Endothelial cell of hepatic sinusoid (primary cell): ENCODE measurements around the gene ZNF423.

Source experiments
- in situ Hi-C: cut with HindIII; loops from 2 replicates; pipeline ENCODE4 v1.10.0; 2017; ENCODE audit warnings: low sequenced_read_pairs

ZNF423 gene

DNA sequence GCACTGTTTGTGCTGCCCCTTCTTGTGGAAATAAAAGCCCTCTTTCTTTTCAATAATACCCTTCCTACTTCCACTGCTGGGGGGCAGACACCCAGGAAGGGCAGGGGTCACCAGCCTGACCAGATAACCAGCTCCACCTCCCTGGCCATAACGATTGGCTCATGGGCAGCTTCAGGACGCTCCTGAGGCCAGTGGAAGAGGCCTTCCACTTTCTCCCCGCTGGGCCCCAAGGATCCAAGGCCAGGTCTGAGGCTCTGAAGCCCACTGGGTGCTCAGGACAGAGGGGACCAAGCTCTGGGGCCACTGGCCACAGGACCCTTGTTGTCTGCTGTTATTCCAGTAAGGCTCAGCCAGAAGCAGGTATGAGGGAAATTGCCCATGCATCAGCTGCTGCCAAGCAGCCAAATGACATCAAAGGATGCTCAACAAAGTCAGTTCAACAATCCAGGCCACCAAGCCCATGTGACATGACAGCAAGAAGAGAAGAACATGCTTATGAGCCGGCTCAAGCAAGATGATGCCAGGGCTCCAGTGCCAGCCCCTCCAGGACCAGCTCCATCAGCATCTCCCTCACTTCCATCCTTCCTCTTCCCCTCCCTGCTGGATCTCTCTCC is 238.8 kb downstream of the ZNF423 start:
- in situ Hi-C loops, result no loop called here

DNA sequence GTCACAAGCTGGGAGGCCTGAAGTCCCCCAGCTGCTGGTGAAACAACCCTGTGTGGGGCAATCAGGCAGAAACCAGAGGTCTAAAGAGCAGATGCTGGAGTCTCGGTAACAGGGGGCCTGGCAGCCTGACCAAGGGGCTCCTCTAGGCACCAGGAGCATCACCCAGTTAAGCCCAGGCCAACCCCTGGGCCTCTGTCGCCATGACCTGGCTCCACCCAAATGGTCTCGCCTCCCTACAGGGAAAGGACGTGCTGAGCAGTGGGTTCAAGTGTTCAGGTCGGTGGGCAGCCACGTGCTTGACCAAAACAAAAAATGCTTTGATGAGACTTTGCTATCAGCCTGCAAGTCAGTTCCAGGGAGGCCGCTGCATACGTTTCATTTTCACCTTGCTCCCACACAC is 240.3 kb downstream of the ZNF423 start:
- in situ Hi-C loops, result no loop called here

DNA sequence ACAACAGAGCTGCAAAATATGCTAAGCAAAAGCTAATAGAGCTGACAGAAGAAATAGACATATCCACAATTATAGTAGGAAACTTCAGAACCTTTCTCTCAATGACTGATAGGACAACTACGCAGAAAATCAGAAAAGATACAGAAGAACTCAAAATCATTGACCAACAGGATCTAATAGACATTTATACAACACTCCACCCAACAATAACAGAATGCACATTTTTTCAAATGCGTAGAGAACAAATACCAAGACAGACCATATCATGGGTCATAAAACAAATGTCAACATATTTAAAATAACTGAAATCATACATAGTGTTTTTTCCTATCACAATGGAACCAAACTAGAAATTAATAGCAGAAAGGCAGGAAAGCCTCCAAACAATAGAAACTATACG is 244.9 kb downstream of the ZNF423 start:
- in situ Hi-C loops, result no loop called here

DNA sequence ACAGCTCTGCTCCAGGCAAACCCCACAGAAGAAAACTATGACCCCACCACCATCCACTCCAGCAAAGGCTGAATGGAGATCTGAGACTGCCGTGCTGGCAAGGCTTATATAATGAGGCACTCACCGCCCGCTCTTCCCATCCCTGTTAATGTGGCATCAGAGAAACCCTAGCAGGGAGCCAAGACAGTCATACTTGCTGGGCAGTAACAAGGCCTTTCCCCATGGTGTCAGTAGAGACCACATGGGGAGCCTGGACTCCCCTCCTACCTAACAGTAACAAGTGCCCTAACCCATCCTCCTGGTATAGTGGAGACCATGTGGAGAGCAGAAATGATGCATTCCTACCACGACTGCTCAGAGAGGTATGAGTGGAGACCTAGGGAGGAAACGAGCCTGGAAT is 247.1 kb downstream of the ZNF423 start:
- in situ Hi-C loops, result no loop called here

DNA sequence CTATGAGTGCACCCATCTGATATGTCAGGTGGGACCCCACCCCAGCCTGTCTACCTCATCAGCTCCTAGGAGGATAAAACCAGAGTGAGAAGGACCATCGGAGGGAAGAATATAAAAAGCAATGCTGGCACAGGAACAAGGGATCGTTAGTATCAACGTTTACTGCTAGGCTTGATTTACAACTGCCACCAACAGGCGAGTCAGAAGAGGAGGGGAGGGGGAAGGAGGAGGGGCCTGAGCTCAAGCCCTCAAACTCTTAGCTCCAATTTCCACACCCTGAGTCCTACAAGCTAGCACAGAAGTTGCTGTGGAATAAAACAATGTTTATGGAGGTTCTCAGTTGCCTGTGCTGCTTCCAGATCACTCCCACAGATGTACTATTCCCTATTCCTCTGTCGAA is 247.8 kb downstream of the ZNF423 start:
- in situ Hi-C loops, result no loop called here

DNA sequence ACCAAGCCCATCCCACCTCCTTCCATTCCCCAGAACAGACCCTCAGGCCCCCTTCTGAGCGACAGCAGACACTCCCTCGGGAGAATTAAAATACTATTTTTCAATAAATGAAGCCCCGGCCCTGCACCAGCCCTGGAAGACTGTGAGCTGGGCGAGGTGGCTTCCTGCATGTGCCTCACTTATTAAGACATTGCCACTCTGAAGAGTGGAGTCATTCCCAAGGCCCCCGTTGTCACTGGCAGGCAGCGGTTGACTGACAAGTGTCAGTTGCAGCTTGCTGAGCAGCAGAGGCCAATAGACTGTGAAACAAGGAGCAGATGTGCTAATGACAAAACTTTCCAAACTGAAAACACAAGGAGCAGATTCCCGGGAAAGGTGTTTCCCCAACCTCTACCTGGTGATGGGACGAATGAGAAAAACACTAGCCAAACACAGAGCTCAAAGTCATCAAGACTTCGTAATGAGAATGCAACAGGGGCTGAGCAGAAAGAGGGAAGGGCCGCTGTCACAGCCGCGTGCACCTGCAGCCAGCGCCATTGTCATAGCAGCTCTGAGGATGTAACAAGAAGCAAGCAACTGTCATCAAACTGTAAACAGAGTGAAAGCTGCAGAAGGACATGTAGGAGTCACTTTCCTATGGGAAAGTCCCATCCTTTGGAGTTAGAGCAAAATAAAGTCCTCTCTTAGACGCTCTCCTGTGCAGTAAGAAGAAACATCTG is 250.2 kb downstream of the ZNF423 start:
- in situ Hi-C loops, result no loop called here

DNA sequence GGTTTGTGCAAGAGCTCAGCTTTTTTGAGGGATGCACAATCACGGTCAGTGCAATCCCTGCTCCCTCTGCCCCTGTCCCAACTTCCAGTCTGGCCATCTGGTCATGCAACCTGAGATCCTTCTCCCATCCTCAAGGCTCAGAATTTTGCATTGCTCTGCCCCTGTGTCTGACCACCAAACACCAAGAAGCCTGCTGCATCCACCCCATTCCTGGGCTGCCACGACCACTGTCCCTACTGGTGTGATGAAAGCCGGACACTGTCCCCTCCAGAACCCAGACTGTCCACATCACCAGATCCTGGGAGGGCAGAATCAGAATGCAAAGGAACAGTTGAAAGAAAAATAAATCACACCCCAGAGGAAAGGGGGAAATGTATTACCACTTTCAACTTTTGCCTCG is 251.3 kb downstream of the ZNF423 start:
- in situ Hi-C loops, result loop anchor here (5.0 kb wide), 2 partner anchors 52 to 82 kb away; no protein-coding TSS in a partner anchor

DNA sequence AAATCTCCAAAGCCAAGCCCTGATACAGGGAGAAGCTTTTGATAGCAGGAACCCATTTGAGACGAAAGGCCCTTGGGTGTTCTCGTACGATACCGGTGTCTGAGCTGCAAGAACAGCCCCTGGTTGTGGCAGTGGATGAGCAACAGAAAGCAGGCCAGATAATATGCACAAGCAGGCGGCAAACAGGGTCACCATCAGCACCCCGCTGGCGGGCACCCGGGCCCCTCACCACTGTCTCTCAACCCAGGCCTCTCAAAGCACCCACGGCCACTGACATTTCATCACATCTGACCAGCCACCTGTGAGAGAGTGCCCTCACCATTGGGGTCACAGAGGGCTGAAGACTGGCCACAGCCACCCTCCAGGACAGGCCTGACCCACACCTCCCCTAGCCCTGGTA is 252.0 kb downstream of the ZNF423 start:
- in situ Hi-C loops, result loop anchor here (5.0 kb wide), 2 partner anchors 52 to 82 kb away; no protein-coding TSS in a partner anchor

DNA sequence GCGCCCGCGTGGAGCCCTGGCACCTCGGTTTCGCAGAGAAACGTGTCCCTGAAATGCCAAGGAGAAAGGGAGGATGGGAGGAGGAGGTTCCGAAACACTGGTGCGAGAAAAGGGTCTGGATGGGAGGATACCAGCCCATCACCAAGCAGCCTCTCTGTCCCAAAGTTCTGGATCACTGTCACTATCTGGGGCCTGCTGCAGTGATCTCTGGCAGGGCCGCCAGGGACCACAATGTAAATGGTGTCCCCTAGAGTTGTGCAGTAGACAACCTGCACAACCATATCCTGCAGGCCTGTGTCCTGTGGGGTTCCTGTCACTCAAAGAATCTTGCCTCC is 253.0 kb downstream of the ZNF423 start:
- in situ Hi-C loops, result loop anchor here (5.0 kb wide), 2 partner anchors 51 to 81 kb away; no protein-coding TSS in a partner anchor

DNA sequence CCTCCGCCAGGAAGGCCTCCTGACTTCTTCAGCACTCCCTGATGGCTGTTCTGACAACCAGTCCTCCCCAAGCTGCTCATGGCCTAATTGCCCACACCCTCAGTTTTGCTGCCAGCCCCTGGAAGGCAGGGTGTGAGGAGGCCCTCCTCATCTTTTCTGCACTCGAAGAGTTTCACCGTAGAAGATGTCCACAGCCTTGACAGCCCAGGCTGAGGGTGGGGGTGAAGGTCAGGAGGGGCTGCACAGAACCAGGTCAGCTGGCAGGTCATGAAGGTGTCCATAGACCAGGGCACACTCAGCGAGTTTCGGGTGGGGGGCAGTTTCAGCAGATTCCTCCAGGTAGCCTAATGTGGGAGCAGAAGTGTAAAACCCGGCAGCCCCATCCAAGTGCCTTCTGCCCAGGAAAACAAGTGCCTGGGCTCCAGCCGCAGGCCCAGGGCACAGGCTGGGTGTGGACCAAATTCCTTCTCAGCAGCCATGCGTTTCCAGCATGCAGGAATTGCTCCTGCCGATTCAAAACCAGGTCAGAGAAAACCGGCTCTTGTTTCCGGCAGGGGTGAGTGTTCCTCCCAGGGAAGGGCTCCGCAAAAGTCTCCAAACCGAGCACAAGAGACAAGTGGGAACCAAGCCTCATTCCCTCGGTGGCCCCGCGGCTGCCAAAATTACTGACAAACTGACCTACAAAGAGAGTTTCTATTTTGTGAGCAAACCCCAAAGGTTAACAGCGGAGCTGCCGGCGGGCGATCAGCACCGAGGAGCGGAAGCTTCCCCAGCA is 253.5 kb downstream of the ZNF423 start:
- in situ Hi-C loops, result loop anchor here (5.0 kb wide), 2 partner anchors 50 to 80 kb away; no protein-coding TSS in a partner anchor

DNA sequence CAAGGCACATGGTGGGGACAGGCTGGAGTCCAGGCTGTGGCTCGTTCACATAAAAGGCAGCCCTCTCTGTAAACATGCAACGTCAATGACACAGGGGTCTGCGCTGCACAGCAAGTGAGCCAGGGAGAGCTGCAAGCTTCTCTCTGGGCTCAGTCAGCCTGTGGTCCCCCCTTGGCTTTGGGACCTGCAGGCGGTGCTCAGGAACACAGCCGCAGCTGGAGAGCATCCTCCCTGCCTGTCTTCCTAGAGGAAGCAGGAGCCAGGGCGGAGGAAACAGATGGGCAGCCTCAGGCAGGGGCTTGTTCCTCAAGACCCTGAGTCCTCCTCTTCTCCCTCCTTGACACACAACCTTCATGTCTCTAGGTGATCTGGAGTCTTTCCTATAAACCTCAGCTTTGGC is 254.3 kb downstream of the ZNF423 start:
- in situ Hi-C loops, result loop anchor here (5.0 kb wide), 2 partner anchors 49 to 79 kb away; no protein-coding TSS in a partner anchor

DNA sequence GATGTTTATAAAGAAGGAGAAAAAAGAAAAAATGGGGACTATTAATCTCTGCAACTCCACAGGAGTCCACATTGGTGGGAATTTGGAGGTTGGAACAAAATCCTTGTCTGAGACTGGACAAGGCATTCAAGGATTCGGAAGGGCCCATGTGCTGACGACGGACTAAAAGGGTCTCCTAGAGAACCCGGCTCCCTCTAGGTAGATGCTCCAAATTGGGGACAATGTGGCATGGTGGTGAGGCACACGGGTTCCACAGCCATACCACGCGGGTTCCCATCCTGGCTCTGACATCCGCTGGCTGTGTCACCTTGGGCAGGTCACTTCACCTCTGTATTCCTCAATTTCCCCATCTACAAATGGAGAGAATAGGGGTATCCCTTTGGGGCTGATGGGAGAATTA is 254.9 kb downstream of the ZNF423 start:
- in situ Hi-C loops, result loop anchor here (5.0 kb wide), 2 partner anchors 49 to 79 kb away; no protein-coding TSS in a partner anchor

DNA sequence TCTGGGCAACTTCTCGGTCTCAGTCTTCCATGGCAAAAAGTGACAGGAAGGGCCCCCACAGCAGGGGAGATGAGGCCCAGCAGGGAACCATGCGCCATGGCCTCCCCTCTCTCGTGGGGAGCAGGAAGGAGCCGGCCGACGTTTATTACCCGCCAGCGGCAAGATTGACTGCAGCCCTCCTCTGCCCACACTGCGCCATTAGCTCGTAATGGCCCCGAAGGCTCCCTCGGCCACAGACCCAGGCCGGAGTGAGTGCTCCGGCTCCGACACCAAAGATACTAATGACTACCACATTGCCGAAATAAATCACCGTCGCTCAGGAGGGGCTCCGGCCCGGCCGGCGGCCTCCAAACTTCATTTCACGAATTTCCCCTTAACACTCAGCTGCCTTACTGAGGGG is 255.4 kb downstream of the ZNF423 start:
- in situ Hi-C loops, result loop anchor here (5.0 kb wide), 2 partner anchors 48 to 78 kb away; no protein-coding TSS in a partner anchor

DNA sequence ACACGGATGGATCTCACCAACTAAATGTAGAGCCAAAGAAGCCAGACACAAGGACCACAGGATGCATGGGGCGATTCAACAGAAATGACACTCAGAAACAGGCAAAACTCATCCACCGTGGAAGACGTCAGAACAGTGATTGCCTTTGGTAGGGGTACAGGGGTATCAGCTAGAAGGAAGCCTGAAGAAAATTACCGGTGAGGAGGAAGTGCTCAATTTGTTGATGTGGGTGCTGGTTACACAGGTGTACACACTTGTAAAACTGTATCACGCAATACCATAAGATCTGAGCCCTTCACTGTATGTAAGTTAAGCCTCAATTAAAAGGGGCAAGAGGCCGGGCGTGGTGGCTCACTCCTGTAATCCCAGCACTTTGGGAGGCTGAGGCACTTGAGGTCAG is 256.2 kb downstream of the ZNF423 start:
- in situ Hi-C loops, result loop anchor here (5.0 kb wide), 2 partner anchors 47 to 77 kb away; no protein-coding TSS in a partner anchor

DNA sequence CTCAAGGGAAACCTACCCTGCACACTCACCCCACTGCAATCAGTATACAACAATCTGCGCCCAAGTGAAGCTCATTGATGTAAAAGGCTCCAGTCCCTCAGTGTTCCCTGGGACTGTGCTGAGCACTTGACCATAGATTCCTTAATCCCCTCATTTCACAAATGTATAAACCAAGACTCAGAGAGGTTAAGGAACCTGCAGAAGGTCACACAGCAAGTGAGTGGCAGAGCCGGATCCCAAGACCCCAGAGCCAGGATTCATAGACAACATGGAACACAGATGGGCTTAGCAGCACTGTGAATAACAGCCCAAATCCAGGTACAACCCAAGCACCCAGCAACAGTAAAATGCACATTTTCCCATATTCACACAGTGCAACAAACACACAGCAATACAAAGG is 256.6 kb downstream of the ZNF423 start:
- in situ Hi-C loops, result no loop called here

DNA sequence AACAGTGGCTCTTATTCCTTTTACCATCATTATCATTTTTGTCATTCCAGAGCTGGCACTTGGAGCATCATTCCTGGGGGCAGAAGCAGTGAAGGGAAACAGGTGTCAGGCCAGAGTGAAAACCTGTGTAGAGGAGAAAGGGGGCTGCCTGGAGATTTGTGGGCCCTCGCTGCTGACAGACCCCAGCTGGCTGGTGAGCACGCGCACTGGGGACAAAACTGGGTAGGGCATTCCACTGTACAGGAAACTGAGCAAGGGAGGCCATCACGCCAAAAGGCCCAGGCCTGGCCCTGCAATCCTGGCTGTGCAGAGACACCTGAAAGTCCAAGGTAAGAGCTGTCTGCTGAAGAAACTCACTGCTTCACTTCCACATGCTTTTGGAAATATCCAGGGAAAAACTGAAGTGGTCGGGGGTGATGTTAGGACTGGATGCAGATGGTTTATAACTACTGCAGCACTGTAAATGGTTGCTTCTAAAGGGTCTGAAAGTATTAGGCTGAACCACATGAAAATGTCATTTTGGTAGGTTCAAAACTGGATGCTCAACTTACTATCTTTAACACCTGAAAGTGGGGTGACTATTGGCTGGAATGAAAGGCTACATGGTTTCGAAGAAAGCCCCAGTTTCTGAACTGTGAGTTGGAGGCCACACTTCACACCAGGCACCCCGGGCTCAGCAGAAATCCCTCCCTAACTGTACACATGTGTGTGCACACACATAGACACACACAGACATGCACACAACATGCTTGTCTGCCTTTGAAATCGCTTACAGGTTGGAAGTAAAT is 257.3 kb downstream of the ZNF423 start:
- in situ Hi-C loops, result no loop called here

DNA sequence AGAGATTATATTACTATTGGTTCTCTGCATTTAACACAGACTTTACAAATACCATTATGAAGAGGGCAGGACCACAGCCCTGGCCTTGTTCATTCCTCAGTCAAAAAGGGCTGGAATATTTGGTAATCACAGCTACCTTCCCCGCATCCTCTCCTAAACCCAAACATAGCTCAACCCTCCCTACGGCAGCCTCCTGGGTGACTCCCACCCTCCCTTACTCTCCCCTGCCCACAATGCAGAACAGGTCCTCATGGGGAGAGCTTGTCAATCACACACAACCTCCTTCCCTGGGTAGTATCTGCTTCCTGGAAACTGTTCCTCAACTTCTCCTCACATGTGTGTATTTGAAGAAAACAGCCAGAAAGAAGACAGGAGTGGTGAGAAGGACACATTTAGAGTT is 258.1 kb downstream of the ZNF423 start:
- in situ Hi-C loops, result no loop called here

DNA sequence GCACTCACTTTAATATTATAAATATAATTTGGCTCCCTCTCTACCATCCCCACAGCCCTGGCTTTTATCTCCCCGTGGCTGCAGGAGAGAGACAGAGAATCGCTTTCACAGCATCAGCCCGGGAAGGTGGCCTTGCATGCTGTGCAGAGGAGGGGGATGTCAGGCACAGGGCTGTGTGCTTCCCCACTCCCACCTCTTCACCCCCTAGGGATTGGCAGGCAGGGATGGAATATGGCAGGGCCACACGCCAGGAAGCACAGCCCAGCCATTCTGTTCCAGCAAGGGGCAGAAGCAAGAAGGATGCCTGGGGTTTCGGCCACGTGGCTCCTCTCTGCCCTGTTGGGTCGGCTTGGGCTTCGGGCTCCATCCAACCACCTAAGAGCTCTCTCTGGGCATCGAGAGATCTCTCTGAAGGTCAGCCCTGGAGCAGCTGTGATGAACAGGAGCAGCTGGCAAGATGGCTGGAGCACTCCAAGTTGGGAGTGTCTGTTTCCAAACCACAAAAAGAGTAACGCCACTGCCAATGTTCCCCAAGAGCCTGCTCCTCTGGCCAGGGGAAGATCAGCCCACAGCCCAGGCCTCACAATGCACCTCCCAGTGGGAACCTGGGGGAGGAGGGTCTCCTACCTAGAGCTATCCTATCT is 259.1 kb downstream of the ZNF423 start:
- in situ Hi-C loops, result no loop called here

DNA sequence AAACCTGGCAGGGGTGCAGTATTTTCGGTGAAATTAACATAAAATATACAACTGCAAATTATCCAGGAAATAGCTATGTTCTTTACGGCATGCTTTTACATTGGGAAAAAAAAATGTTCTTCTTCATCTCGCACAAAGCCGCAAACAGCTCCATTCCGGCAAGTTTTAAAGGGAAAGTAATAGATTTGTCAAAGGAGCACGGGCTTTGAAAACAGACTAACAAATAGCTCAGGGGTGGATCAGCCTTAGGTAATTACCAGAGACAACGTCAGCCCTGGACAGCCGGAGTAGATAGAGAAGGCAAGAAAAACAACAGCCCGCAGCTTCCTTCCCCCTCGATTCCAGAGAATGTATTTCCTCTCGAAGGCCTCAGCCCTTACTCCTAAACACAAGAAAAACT is 259.8 kb downstream of the ZNF423 start:
- in situ Hi-C loops, result no loop called here
